ACC112 (cell line): ENCODE data around the gene GRID1.

Experiments
- H2AFZ ChIP-seq: fragments of 200-600 bp; sonication (generic); one replicate; pipeline ENCODE4 v1.6.0; 2017; ENCODE audit warnings: antibody characterized with exemption, low read length; ENCODE audit not compliant: unreplicated experiment
- H3K27ac ChIP-seq: fragments of 200-600 bp; sonication (generic); 2 replicates; pipeline ENCODE4 v1.5.1; 2014; ENCODE audit warnings: low read depth, mild to moderate bottlenecking, antibody characterized with exemption, low read length, moderate library complexity
- H3K27me3 ChIP-seq: fragments of 200-600 bp; sonication (generic); 2 replicates; pipeline ENCODE4 v1.6.1; 2014; ENCODE audit warnings: mild to moderate bottlenecking, antibody characterized with exemption, low read length, moderate library complexity, mixed read lengths; ENCODE audit not compliant: insufficient read depth
- H3K36me3 ChIP-seq: fragments of 200-600 bp; sonication (generic); 2 replicates; pipeline ENCODE4 v1.6.1; 2016; ENCODE audit warnings: mild to moderate bottlenecking, antibody characterized with exemption, low read length, moderate library complexity, mixed read lengths; ENCODE audit not compliant: insufficient read depth
- H3K4me1 ChIP-seq: fragments of 200-600 bp; sonication (generic); one replicate; pipeline ENCODE4 v1.6.1; 2016; ENCODE audit warnings: low read length, mixed read lengths; ENCODE audit not compliant: insufficient read depth, unreplicated experiment, control insufficient read depth
- H3K4me3 ChIP-seq: fragments of 200-600 bp; sonication (generic); 2 replicates; pipeline ENCODE4 v1.5.1; 2014; ENCODE audit warnings: mild to moderate bottlenecking, low read depth, low read length
- H3K79me2 ChIP-seq: fragments of 200-600 bp; sonication (generic); one replicate; pipeline ENCODE4 v1.6.0; 2016; ENCODE audit warnings: low read length; ENCODE audit not compliant: control insufficient read depth, unreplicated experiment, insufficient read depth

The GRID1 gene

DNA sequence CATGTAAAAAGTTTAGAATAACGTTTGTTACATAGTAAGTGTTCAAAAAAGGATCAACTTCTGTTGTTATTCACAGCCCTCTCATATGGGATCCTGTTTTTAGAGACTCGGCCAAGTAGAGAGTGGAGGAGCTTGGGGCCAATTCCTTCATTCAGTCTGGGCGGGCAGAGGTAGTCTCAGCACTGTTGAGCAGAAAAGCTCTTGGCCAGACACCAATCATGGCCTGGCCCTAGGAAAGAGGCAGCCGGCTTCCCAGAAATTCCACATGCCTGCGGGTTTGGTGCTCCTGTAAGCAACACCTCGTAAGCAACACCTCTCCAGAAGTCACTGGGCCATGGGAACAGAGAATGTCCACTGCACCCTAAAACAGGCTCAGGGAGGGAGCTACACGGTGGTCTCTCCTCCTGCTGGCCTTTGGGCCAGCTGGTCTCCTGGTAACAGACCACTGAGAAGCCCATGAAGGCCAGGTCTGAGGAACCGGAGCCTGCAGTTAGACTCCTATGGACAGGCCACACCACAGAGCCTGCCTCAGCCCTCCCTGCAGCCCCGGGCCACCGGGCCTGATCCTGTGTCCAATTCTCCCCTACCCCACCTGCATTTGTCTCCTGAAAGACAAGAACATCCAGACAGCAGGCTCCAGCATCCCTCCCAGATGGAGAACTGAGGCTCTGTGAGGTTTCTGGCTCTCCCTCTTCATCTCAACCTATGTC lies 149.1 kb downstream of the GRID1 start:
- Histone ChIP-seq H3K27ac (no peak overlapping the region), H3K36me3 (no peaks in the 10 kb centered on the region), H3K4me3 (no peak overlapping the region), H3K27me3 (no peaks in the 10 kb centered on the region), H2AFZ (no peak overlapping the region), H3K79me2 (no peaks in the 10 kb centered on the region), H3K4me1 (no peaks in the 10 kb centered on the region)

DNA sequence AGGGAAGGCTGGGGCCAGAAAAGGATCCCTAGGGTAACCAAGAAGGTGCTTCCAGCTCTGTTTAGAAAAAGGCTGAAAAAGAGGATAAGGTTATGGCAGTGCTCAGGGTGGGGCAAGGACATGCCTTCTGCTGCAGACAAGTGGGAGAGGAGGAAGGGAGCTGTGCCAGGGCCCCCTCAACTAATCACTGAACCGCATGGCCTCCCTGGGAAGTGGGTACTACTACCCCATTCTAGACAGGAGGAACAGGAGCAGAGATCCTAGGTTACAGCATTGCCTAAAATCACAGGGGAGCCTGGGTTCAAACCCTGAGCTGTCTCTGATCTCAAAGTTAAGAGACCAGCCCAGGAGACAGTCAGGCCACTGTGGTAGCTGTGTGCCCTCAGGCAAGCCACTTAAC lies 149.7 kb downstream of the GRID1 start:
- Histone ChIP-seq H3K4me3 (no peak overlapping the region), H3K36me3 (no peaks in the 10 kb centered on the region), H3K4me1 (no peaks in the 10 kb centered on the region), H2AFZ (no peak overlapping the region), H3K27ac (no peak overlapping the region), H3K27me3 (no peaks in the 10 kb centered on the region), H3K79me2 (no peaks in the 10 kb centered on the region)

DNA sequence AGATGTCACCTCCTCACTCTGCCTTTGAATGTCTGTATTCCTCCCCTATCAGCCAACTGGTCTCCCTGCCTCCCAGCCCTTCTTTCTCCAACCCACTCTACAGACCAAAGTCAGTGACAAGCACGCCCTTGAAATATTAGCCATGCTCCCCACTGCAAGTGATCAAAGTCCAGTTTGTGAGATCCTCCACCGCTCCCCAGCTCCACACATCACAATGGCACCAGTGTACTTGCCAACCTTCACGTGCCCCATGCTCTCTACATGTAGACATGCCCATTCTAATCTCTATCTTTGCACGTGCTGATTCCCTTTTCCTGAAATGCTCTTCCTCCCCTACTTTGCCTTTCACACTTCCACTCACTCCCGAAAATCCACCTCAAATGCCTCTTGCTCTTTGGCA lies 150.9 kb downstream of the GRID1 start:
- no peaks in the 10 kb centered on the region for H3K4me1 ChIP-seq
- H3K4me3 ChIP-seq, result no peak overlapping the region
- H3K79me2 ChIP-seq, result no peaks in the 10 kb centered on the region
- H3K36me3 ChIP-seq, result no peaks in the 10 kb centered on the region
- no peaks in the 10 kb centered on the region for H3K27me3 ChIP-seq
- H3K27ac ChIP-seq, result no peak overlapping the region
- no peak overlapping the region for H2AFZ ChIP-seq

DNA sequence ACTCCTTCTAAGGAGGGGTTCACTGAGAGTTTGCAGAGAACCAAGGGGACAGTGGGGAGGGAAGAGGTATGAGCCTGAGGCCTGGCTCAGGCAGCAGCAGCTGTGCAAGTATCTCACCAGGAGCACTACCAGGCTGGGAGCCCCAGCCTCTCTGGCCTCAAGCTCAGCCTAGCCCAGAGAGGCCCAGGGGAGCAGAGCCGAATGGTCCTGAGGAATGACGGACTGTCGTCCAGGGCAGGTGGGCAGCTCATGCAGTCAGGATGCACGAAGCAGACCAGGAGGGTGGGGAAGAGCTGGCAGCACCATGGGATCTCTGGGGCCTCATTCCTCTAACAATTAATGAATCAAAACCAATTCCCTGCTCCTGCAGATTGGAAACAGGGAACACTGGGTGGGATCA lies 151.5 kb downstream of the GRID1 start:
- Histone ChIP-seq H3K4me1 (no peaks in the 10 kb centered on the region), H3K36me3 (no peaks in the 10 kb centered on the region), H3K79me2 (no peaks in the 10 kb centered on the region), H2AFZ (no peak overlapping the region), H3K4me3 (no peak overlapping the region), H3K27ac (no peak overlapping the region), H3K27me3 (no peaks in the 10 kb centered on the region)

DNA sequence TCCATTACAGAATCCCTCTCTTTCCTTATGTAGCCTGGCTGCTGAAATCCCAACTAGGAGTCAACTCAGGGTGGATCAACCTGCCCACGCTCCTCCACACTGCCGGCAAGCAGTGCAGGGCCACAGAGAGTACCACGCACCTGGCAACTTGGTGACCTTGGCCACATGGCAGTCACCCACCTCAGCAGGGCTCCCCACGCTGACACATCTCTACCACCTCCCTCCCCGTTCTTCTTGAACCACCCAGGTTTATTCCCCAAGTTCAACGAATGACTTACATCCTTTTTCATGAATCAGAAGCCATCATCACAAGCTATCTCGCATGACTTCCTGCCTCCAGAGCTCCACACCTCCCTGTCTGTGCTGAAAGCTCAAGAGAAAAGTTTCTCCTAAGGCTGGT lies 153.4 kb downstream of the GRID1 start:
- Histone ChIP-seq H3K4me3 (no peak overlapping the region), H3K27me3 (no peaks in the 10 kb centered on the region), H3K4me1 (no peaks in the 10 kb centered on the region), H3K79me2 (no peaks in the 10 kb centered on the region), H3K36me3 (no peaks in the 10 kb centered on the region), H2AFZ (no peak overlapping the region), H3K27ac (no peak overlapping the region)

DNA sequence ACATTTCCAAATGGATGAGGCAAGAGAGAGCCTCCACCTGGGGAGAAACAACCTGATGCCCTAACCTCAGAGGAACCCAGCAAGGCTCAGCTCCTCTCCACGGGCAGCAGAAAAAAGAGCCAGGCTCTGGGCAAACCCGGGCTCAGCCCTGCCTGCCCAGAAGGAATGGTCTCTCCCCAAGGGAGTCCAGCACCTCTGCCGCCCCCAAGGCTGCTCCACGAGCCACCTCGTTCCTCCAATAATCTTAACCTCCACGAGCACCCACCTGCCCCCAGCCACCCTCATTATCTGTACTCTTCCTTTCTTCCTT lies 154.2 kb downstream of the GRID1 start:
- H3K36me3 ChIP-seq, result no peaks in the 10 kb centered on the region
- no peaks in the 10 kb centered on the region for H3K79me2 ChIP-seq
- H3K27ac ChIP-seq, result no peak overlapping the region
- H3K4me3 ChIP-seq, result no peak overlapping the region
- no peaks in the 10 kb centered on the region for H3K27me3 ChIP-seq
- H3K4me1 ChIP-seq, result no peaks in the 10 kb centered on the region
- no peak overlapping the region for H2AFZ ChIP-seq

DNA sequence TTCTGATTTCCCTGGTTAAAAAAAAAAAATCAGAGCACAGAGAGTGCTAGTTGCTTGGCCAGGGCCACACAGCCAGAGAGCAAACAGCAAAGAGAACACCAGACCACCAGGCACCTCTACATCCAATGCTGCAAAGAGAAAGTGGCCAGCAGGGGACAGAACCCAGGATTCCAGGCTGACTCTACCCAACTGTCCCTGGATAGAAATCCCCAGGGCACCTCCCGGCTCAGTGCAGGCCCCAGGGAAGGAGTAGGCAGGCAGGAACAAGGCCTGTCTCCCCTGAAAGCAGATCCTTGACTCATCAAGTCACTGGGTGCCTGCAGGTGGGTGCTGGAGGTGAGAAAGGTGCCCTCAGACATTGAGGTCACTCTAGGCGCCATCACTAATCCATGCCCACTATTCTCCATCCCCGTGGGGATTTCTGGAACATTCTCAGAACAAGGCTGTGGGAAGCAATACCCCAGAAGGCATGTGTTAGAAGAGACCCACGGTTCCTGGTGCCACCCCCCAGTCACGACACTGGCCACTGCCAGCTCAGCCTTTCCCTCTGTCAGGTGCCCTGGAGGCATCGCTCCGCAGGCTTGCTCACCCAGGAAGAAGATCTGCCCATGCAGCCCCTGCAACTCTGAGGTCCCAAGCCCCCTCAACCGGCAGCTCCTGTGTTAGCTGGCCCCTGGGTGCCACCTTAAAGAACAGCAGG lies 154.8 kb downstream of the GRID1 start:
- no peak overlapping the region for H3K4me3 ChIP-seq
- no peaks in the 10 kb centered on the region for H3K79me2 ChIP-seq
- H2AFZ ChIP-seq, result no peak overlapping the region
- H3K27me3 ChIP-seq, result no peaks in the 10 kb centered on the region
- H3K36me3 ChIP-seq, result no peaks in the 10 kb centered on the region
- H3K27ac ChIP-seq, result no peak overlapping the region
- H3K4me1 ChIP-seq, result no peaks in the 10 kb centered on the region

DNA sequence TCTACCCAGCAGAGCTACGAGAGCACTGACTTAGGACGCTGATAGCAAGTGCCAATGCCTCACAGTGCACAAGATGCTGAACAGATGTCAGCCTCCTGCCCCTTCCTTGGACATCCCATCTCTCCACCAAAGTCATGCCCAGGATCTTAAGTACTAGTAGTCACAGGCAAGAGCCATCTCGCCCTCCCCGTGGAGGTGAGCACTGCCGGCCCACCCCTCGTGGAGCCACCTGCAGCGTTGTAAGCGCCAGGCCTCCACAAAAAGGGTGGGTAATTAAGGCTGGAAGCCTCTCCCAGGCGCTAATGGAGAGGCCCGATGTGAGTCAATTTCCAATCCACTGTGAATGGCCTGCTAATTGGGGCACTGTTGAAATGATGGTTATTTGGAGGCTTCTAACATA lies 156.2 kb downstream of the GRID1 start:
- Histone ChIP-seq H2AFZ (no peak overlapping the region), H3K27ac (no peak overlapping the region), H3K79me2 (no peaks in the 10 kb centered on the region), H3K27me3 (no peaks in the 10 kb centered on the region), H3K4me3 (no peak overlapping the region), H3K4me1 (no peaks in the 10 kb centered on the region), H3K36me3 (no peaks in the 10 kb centered on the region)

DNA sequence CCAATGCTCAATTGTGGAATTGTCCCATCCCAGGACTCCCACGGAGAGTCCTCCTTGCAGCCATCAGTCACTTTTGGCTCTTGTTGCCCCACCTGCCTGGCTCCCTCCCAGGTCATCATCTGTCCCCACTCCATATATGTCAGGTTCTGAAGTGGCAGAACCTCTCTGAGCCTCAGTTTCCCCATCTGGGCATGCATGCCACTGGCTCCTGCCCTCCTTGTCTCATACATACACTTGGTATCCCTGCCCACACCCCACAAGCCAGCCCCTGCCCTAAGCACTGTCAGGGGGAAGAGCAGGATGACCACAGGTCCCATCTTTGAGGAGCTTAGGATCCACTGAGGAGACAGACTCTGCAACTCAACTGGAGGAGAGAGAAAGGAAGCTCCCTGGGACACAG lies 156.9 kb downstream of the GRID1 start:
- Histone ChIP-seq H3K79me2 (no peaks in the 10 kb centered on the region), H3K4me3 (no peak overlapping the region), H3K27me3 (no peaks in the 10 kb centered on the region), H3K36me3 (no peaks in the 10 kb centered on the region), H3K27ac (no peak overlapping the region), H2AFZ (no peak overlapping the region), H3K4me1 (no peaks in the 10 kb centered on the region)

DNA sequence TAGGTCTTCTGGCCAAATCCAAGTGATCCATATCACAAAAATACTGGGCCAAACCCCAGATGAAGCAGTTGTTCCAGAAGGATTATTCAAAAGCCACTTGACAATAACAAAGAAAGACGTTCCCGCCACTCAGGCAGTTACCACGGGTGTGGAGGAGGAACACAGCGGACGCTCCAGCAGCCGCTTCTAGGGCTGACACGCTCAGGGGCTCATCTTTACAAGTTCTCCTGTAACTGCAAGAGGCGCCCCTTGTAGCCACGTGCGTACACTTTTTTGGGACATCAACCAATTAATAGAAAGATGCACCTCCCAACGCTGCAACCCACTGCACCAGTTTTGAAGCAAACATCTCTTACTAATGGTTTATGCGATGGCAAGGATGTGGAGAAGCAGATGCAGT lies 159.4 kb downstream of the GRID1 start:
- H3K4me3 ChIP-seq, result no peak overlapping the region
- no peaks in the 10 kb centered on the region for H3K36me3 ChIP-seq
- no peaks in the 10 kb centered on the region for H3K27me3 ChIP-seq
- H3K4me1 ChIP-seq, result no peaks in the 10 kb centered on the region
- no peak overlapping the region for H2AFZ ChIP-seq
- H3K79me2 ChIP-seq, result no peaks in the 10 kb centered on the region
- no peak overlapping the region for H3K27ac ChIP-seq

DNA sequence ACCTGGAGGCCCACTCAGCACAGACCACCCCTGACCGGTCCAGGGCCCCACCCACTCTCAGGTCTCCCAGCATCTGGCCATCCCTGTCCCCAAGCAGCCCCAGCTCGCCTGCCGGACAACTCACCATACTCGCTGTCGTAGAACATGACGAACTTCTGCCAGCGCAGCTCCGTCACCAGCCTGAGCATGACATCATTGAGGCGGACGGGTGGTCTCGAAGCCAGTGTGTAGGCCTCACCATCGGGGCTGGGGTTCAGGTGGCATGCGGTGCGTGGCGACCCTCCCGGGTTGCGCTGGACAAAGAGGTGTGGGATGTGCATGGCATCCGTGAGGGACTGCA lies 160.4 kb downstream of the GRID1 start:
- H3K27ac ChIP-seq, result no peak overlapping the region
- H3K4me3 ChIP-seq, result no peak overlapping the region
- H3K27me3 ChIP-seq, result no peaks in the 10 kb centered on the region
- H2AFZ ChIP-seq, result no peak overlapping the region
- H3K79me2 ChIP-seq, result no peaks in the 10 kb centered on the region
- H3K36me3 ChIP-seq, result no peaks in the 10 kb centered on the region
- H3K4me1 ChIP-seq, result no peaks in the 10 kb centered on the region
